H1 (cell line): ENCODE data around the gene ARCN1. TPM values are rescaled to one million over a fixed set of nuclear protein-coding genes. Genes with fewer than 3 reads are reported as not detected.

ENCODE experiments used
- CBX8 ChIP-seq: fragments of 300-800, 300-1000 bp; sonication (generic); IDR thresholded peaks from 2 replicates; pipeline ENCODE4 v1.7.1; 2016; ENCODE audit warnings: low read depth, low read length, borderline replicate concordance
- CHD7 ChIP-seq: fragments of 300-600 bp; sonication (generic); IDR thresholded peaks from 2 replicates; pipeline ENCODE4 v1.7.1; 2012; ENCODE audit warnings: low read length, moderate library complexity, mild to moderate bottlenecking, inconsistent platforms; ENCODE audit not compliant: insufficient replicate concordance
- CREB1 ChIP-seq: IDR thresholded peaks from 2 replicates; pipeline ENCODE4 v1.6.1; 2012; ENCODE audit warnings: inconsistent platforms
- E2F6 ChIP-seq: IDR thresholded peaks from 2 replicates; pipeline ENCODE4 v1.6.1; 2012; ENCODE audit warnings: inconsistent platforms
- EZH2 ChIP-seq: fragments of 200-600 bp; sonication (generic); IDR thresholded peaks from 2 replicates; pipeline ENCODE4 v1.7.1; 2012; ENCODE audit warnings: low read depth, mild to moderate bottlenecking, moderate library complexity, low read length, inconsistent platforms; ENCODE audit not compliant: severe bottlenecking
- FOSL1 ChIP-seq: IDR thresholded peaks from 2 replicates; pipeline ENCODE4 v1.6.1; 2011; ENCODE audit warnings: mild to moderate bottlenecking, low read depth, low read length, moderate library complexity; ENCODE audit not compliant: insufficient read depth
- JUND ChIP-seq: IDR thresholded peaks from 2 replicates; pipeline ENCODE4 v1.6.1; 2011; ENCODE audit warnings: mild to moderate bottlenecking, improper control_type of control experiment, low read length
- SP4 ChIP-seq: IDR thresholded peaks from 2 replicates; pipeline ENCODE4 v1.6.1; 2012; ENCODE audit warnings: low read length, inconsistent platforms
- SUZ12 ChIP-seq: fragments of 200-600 bp; sonication (generic); IDR thresholded peaks from 2 replicates; pipeline ENCODE4 v1.6.1; 2012; ENCODE audit warnings: mild to moderate bottlenecking, inconsistent platforms, low read length, moderate library complexity, mixed read lengths
- TAF1 ChIP-seq: IDR thresholded peaks from 2 replicates; pipeline ENCODE4 v1.6.1; 2011; ENCODE audit warnings: mild to moderate bottlenecking, low read depth, low read length
- TCF12 ChIP-seq: IDR thresholded peaks from 2 replicates; pipeline ENCODE4 v1.6.1; 2011; ENCODE audit warnings: low read depth, mild to moderate bottlenecking, low read length
- polyA plus RNA-seq, 7 experiments: library from polyadenylated mRNA; depleted of rRNA in 3 of 7; stranded (reverse) in 5 of 7; unstranded in 2 of 7; fragments of >200 nt in 5 of 7; fragments of 200-250 nt in 2 of 7; gene quantifications; 1 replicate in 5 of 7; 2 replicates in 1 of 7; 4 replicates in 1 of 7; pipeline versions ENCODE4 v1.2.1 to v1.2.3, GENCODE V29; 2011 to 2013; ENCODE audit warnings: missing spikeins in 2 of 7, mixed read lengths in 2 of 7
- total RNA-seq: library from RNA; stranded (reverse); fragmentation: NEBNext Ultra II Directional; extraction: Animal tissue kit (Norgen Biotek cat#: 25700); gene quantifications from 2 replicates; pipeline ENCODE4 v1.2.1, GENCODE V29; 2021

Gene ARCN1
- total and polyA plus RNA-seq, 2 of the 8 experiments (the other 6 are each of a cell fraction or from before 2014, with no cell fraction given): 132 to 146 TPM

GRCh38 chr11:118536726-118537125 lies 35.5 kb upstream of the ARCN1 start (continued):
- TF ChIP-seq CHD7 (no peak), TCF12 (no peak), CBX8 (no peak), CREB1 (no peak), FOSL1 (no peak), E2F6 (no peak), JUND (no peak), TAF1 (no peak), EZH2 (no peak), SP4 (no peak), SUZ12 (no peak)
